ENCODE data around the gene IMPDH1. TPM values are rescaled to one million over a fixed set of nuclear protein-coding genes. Genes with fewer than 3 reads are reported as not detected.

The IMPDH1 gene
- total RNA-seq, 1 experiment from 2014 or later: 114 TPM

- DNase-seq (ENCODE audit: low read depth, low spot score): no peak
- BruUV-seq (replicated peaks): no TSS peak
- CTCF ChIA-PET: interaction anchor here (0.6 kb wide), 1 partner anchor 23 kb away, joined by 3 read pairs; no protein-coding TSS in a partner anchor
- no peak for ATAC-seq
- in situ Hi-C loops (cut with HindIII; ENCODE audit: low pct_unique_long_range_greater_than_20kb, low sequenced_read_pairs): no loop called here
- H3K27ac ChIP-seq (ENCODE audit: low read length): no peak overlapping the region
- TF ChIP-seq SIN3A (IDR thresholded peaks at IDR 0.05; ENCODE audit: borderline replicate concordance, insufficient read depth, low read depth, low read length) (no peak), POLR2AphosphoS5 (IDR thresholded peaks at IDR 0.05; ENCODE audit: low read depth, low read length) (no peak), REST (IDR thresholded peaks at IDR 0.05; ENCODE audit: insufficient read depth in 1 of 2, low read depth in 2 of 2, low read length in 1 of 2) (no peak), TCF7L2 (IDR thresholded peaks at IDR 0.05; ENCODE audit: low read depth, low read length) (no peak), CTCF (IDR thresholded peaks at IDR 0.05) (no peak)
- H3K4me1 ChIP-seq (ENCODE audit: control insufficient read depth, insufficient read depth, low read length): no peaks in the 10 kb centered on the region; the same call in 1 of the 2 replicates
- POLR2A ChIA-PET: interaction anchor here (0.5 kb wide), 1 partner anchor 10 kb away, joined by 3 read pairs; no protein-coding TSS in a partner anchor
- H3K9me3 ChIP-seq (ENCODE audit: control insufficient read depth, insufficient read depth, low read depth, low read length): no peaks in the 10 kb centered on the region
- intact Hi-C loops (cut with micrococcal nuclease; ENCODE audit: unreplicated experiment): no loop called here
- no peak overlapping the region for H3K4me3 ChIP-seq (ENCODE audit: low read depth in 2 of 2, low read length in 2 of 2)
- no peaks in the 10 kb centered on the region for H3K36me3 ChIP-seq (ENCODE audit: control insufficient read depth, insufficient read depth, low read length)
- peaks cover 9% of the 10 kb centered on the region for H3K27me3 ChIP-seq (ENCODE audit: control insufficient read depth, insufficient read depth, low read length)
These were observed 50.4 kb downstream of the IMPDH1 start for GRCh38 chr7:128359336-128359735.

- Histone ChIP-seq H3K27ac (ENCODE audit: low read length) (no peak overlapping the region), H3K9me3 (ENCODE audit: control insufficient read depth, insufficient read depth, low read depth, low read length) (no peaks in the 10 kb centered on the region), H3K36me3 (ENCODE audit: control insufficient read depth, insufficient read depth, low read length) (no peaks in the 10 kb centered on the region), H3K4me3 (ENCODE audit: low read depth in 2 of 2, low read length in 2 of 2) (no peak overlapping the region), H3K4me1 (ENCODE audit: control insufficient read depth, insufficient read depth, low read length) (no peaks in the 10 kb centered on the region; the same call in 1 of the 2 replicates), H3K27me3 (ENCODE audit: control insufficient read depth, insufficient read depth, low read length) (peaks cover 3% of the 10 kb centered on the region; the same call in 1 of the 2 replicates)
- no peak for ATAC-seq
- in situ Hi-C loops (cut with HindIII; ENCODE audit: low pct_unique_long_range_greater_than_20kb, low sequenced_read_pairs): no loop called here
- BruUV-seq (replicated peaks): no TSS peak
- intact Hi-C loops (cut with micrococcal nuclease; ENCODE audit: unreplicated experiment): no loop called here
- no peak for TF ChIP-seq REST (IDR thresholded peaks at IDR 0.05; ENCODE audit: insufficient read depth in 1 of 2, low read depth in 2 of 2, low read length in 1 of 2)
- no peak for TF ChIP-seq CTCF (IDR thresholded peaks at IDR 0.05)
- TF ChIP-seq SIN3A (IDR thresholded peaks at IDR 0.05; ENCODE audit: borderline replicate concordance, insufficient read depth, low read depth, low read length): no peak
- no peak for TF ChIP-seq TCF7L2 (IDR thresholded peaks at IDR 0.05; ENCODE audit: low read depth, low read length)
- TF ChIP-seq POLR2AphosphoS5 (IDR thresholded peaks at IDR 0.05; ENCODE audit: low read depth, low read length): no peak
- no peak for DNase-seq (ENCODE audit: low read depth, low spot score)
- ChIA-PET CTCF (interaction anchor here (1.0 to 1.1 kb wide), 2 partner anchors 11 to 29 kb away, joined by 4 to 5 read pairs; no protein-coding TSS in a partner anchor), POLR2A (no interaction called here)
These were observed 51.5 kb downstream of the IMPDH1 start for GRCh38 chr7:128358233-128358632.

All from Panc1 (cell line).